H1 (cell line): ENCODE data around the gene CLEC19A. TPM values are rescaled to one million over a fixed set of nuclear protein-coding genes. Genes with fewer than 3 reads are reported as not detected.

ENCODE experiments used
- CTCF ChIA-PET: fragments of 300-600 bp; sonication (Branson Sonifier 250); formaldehyde crosslinking; loops from one replicate; lab custom pipeline; 2021; ENCODE audit not compliant: partially characterized antibody; lab: Charles Lee
- POLR2A ChIA-PET: fragments of 300-600 bp; sonication (Branson Sonifier 250); formaldehyde crosslinking; loops from one replicate; lab custom pipeline; 2021; ENCODE audit warnings: inconsistent platforms; ENCODE audit not compliant: partially characterized antibody; lab: Charles Lee
- DNase-seq, 2 experiments: peaks; one replicate each; pipeline versions ENCODE4 v3.0.0 to v3.0.0-alpha.2; 2010 to 2022; ENCODE audit warnings: low spot score in 2 of 2, low read depth in 1 of 2, mixed read lengths in 1 of 2
- FAIRE-seq: peaks from 2 replicates; lab custom pipeline; 2011; peaks lifted over from hg19 to GRCh38; lab: Jason Lieb, UNC
- H2AFZ ChIP-seq: 2 replicates; pipeline ENCODE4 v1.8.1; 2012; ENCODE audit warnings: low read length, inconsistent platforms
- H2AK5ac ChIP-seq: 2 replicates; pipeline ENCODE4 v1.6.1; 2013; ENCODE audit warnings: low read depth, low read length
- H2BK120ac ChIP-seq: replicated peaks from 2 replicates; pipeline ENCODE3; 2013; ENCODE audit warnings: low read depth, low read length, inconsistent platforms
- H2BK12ac ChIP-seq: 2 replicates; pipeline ENCODE4 v1.6.1; 2013; ENCODE audit warnings: low read depth, low read length
- H2BK15ac ChIP-seq: 2 replicates; pipeline ENCODE4 v1.6.1; 2013; ENCODE audit warnings: low read length
- H2BK20ac ChIP-seq: 2 replicates; pipeline ENCODE4 v1.6.1; 2013; ENCODE audit warnings: low read length
- H2BK5ac ChIP-seq: 2 replicates; pipeline ENCODE4 v1.6.1; 2013; ENCODE audit warnings: low read depth, low read length
- H3K14ac ChIP-seq: 2 replicates; pipeline ENCODE4 v1.6.1; 2013; ENCODE audit warnings: inconsistent platforms; ENCODE audit not compliant: insufficient read length
- H3K18ac ChIP-seq: 2 replicates; pipeline ENCODE4 v1.6.1; 2013; ENCODE audit warnings: low read length; ENCODE audit errors: extremely low read depth
- H3K23ac ChIP-seq: 2 replicates; pipeline ENCODE4 v1.6.1; 2013; ENCODE audit warnings: inconsistent platforms; ENCODE audit not compliant: insufficient read length
- H3K23me2 ChIP-seq: 2 replicates; pipeline ENCODE4 v1.6.1; 2013; ENCODE audit warnings: low read depth, low read length
- H3K27ac ChIP-seq: 2 replicates; pipeline ENCODE4 v1.6.1; 2011; ENCODE audit warnings: low read depth, low read length, inconsistent platforms
- H3K27me3 ChIP-seq, 4 experiments: replicated peaks in 1 of 4; 1 replicate in 1 of 4; 2 replicates in 3 of 4; pipeline versions ENCODE4 v1.6.1 to v1.8.1; 2011 to 2013; ENCODE audit warnings: low read length in 3 of 4, mild to moderate bottlenecking in 3 of 4, inconsistent platforms in 2 of 4, mixed read lengths in 2 of 4, moderate library complexity in 1 of 4; ENCODE audit not compliant: control insufficient read depth in 3 of 4, insufficient read depth in 3 of 4; ENCODE audit errors: extremely low read depth in 1 of 4
- H3K36me3 ChIP-seq, 4 experiments: 2 replicates each; pipeline versions ENCODE4 v1.6.1 to v1.8.1; 2011 to 2013; ENCODE audit warnings: mild to moderate bottlenecking in 4 of 4, low read length in 3 of 4, moderate library complexity in 2 of 4, control low read depth in 1 of 4, inconsistent platforms in 1 of 4; ENCODE audit not compliant: insufficient read depth in 4 of 4, control insufficient read depth in 2 of 4
- H3K4ac ChIP-seq: replicated peaks from 2 replicates; pipeline ENCODE3; 2013; ENCODE audit warnings: low read length, low read depth, mixed read lengths, inconsistent platforms; ENCODE audit not compliant: insufficient read length
- H3K4me1 ChIP-seq, 4 experiments: replicated peaks in 1 of 4; 1 replicate in 1 of 4; 2 replicates in 3 of 4; pipeline versions ENCODE4 v1.6.1 to v1.8.1; 2011 to 2013; ENCODE audit warnings: low read length in 3 of 4, inconsistent platforms in 2 of 4, mixed read lengths in 1 of 4; ENCODE audit not compliant: insufficient read depth in 4 of 4, control insufficient read depth in 3 of 4
- H3K4me2 ChIP-seq, 2 experiments: 2 replicates each; pipeline versions ENCODE4 v1.6.1 to v1.8.1; 2011 to 2013; ENCODE audit warnings: low read depth in 2 of 2, low read length in 2 of 2, control low read depth in 1 of 2, inconsistent platforms in 1 of 2, mild to moderate bottlenecking in 1 of 2; ENCODE audit not compliant: insufficient read depth in 1 of 2
- H3K4me3 ChIP-seq, 4 experiments: fragments of 200-600, 300-600 bp in 1 of 4; sonication (generic), shearing (Covaris generic), sonication (Bioruptor Twin) in 1 of 4; 2 replicates each; pipeline versions ENCODE4 v1.5.1 to v1.8.1; 2011 to 2016; ENCODE audit warnings: low read length in 4 of 4, low read depth in 3 of 4, control low read depth in 2 of 4, inconsistent platforms in 2 of 4, mild to moderate bottlenecking in 2 of 4, mixed read lengths in 1 of 4, moderate library complexity in 1 of 4; ENCODE audit not compliant: insufficient read depth in 2 of 4; ENCODE audit errors: extremely low read depth in 1 of 4
- H3K56ac ChIP-seq: replicated peaks from 2 replicates; pipeline ENCODE3; 2013; ENCODE audit warnings: low read depth, mild to moderate bottlenecking, mixed read lengths, low read length, inconsistent platforms; ENCODE audit not compliant: insufficient read length
- H3K79me1 ChIP-seq: 2 replicates; pipeline ENCODE4 v1.6.1; 2013; ENCODE audit warnings: low read depth, low read length, control low read depth
- H3K79me2 ChIP-seq, 2 experiments: 2 replicates each; pipeline versions ENCODE4 v1.6.1 to v1.8.1; 2012 to 2013; ENCODE audit warnings: low read length in 2 of 2, mild to moderate bottlenecking in 2 of 2, inconsistent platforms in 1 of 2; ENCODE audit not compliant: insufficient read depth in 2 of 2, control insufficient read depth in 1 of 2
- H3K9ac ChIP-seq, 4 experiments: replicated peaks in 1 of 4; 1 replicate in 1 of 4; 2 replicates in 3 of 4; pipeline versions ENCODE4 v1.6.1 to v1.8.1; 2011 to 2013; ENCODE audit warnings: low read depth in 3 of 4, low read length in 3 of 4, control low read depth in 2 of 4, mild to moderate bottlenecking in 2 of 4, moderate library complexity in 2 of 4, inconsistent platforms in 1 of 4; ENCODE audit errors: extremely low read depth in 1 of 4
- H3K9me3 ChIP-seq, 2 experiments: 2 replicates each; pipeline versions ENCODE4 v1.6.1 to v1.8.1; 2012 to 2013; ENCODE audit warnings: mild to moderate bottlenecking in 2 of 2, moderate library complexity in 2 of 2, control low read depth in 1 of 2, inconsistent platforms in 1 of 2, low read depth in 1 of 2, low read length in 1 of 2, mixed read lengths in 1 of 2; ENCODE audit not compliant: insufficient read depth in 2 of 2
- H4K20me1 ChIP-seq, 2 experiments: replicated peaks in 1 of 2; 2 replicates each; pipeline versions ENCODE3 to v1.8.1; 2011 to 2013; ENCODE audit warnings: inconsistent platforms in 2 of 2, low read length in 2 of 2, mild to moderate bottlenecking in 1 of 2; ENCODE audit not compliant: insufficient read depth in 2 of 2, control insufficient read depth in 1 of 2
- H4K5ac ChIP-seq: 2 replicates; pipeline ENCODE4 v1.6.1; 2013; ENCODE audit warnings: low read length, low read depth, mixed read lengths, inconsistent platforms; ENCODE audit not compliant: insufficient read length
- H4K8ac ChIP-seq: 2 replicates; pipeline ENCODE4 v1.8.0; 2013; ENCODE audit warnings: mild to moderate bottlenecking, moderate library complexity, low read length, inconsistent platforms; ENCODE audit not compliant: insufficient read depth; ENCODE audit errors: extremely low read depth
- H4K91ac ChIP-seq: replicated peaks from 2 replicates; pipeline ENCODE3; 2013; ENCODE audit warnings: low read length, mixed read lengths, inconsistent platforms; ENCODE audit not compliant: insufficient read length
- CHD2 ChIP-seq: IDR thresholded peaks from 2 replicates; pipeline ENCODE4 v1.6.1; 2012; ENCODE audit warnings: low read length, improper control_type of control experiment
- HDAC2 ChIP-seq, 2 experiments: fragments of 300-600 bp in 1 of 2; sonication (generic) in 1 of 2; IDR thresholded peaks; 2 replicates each; pipeline ENCODE4 v1.6.1; 2011 to 2012; ENCODE audit warnings: low read depth in 2 of 2, low read length in 2 of 2, mild to moderate bottlenecking in 2 of 2, moderate library complexity in 2 of 2, borderline replicate concordance in 1 of 2, inconsistent platforms in 1 of 2
- KDM5A ChIP-seq: fragments of 200-600 bp; IDR thresholded peaks from 2 replicates; pipeline ENCODE4 v1.7.1; 2012; ENCODE audit warnings: mild to moderate bottlenecking, low read length, inconsistent platforms, mixed read lengths
- NANOG ChIP-seq: IDR thresholded peaks from 2 replicates; pipeline ENCODE4 v1.6.1; 2011; ENCODE audit warnings: low read length, low read depth, mild to moderate bottlenecking, inconsistent platforms; ENCODE audit not compliant: insufficient read depth, poor library complexity, severe bottlenecking
- POLR2A ChIP-seq, 2 experiments: IDR thresholded peaks; 1 replicate in 1 of 2; 2 replicates in 1 of 2; pipeline ENCODE4 v1.6.1; 2011; ENCODE audit warnings: low read depth in 2 of 2, low read length in 2 of 2, mild to moderate bottlenecking in 2 of 2; ENCODE audit errors: control extremely low read depth in 1 of 2
- POU5F1 ChIP-seq: IDR thresholded peaks from 2 replicates; pipeline ENCODE4 v1.6.1; 2011; ENCODE audit warnings: low read depth, mild to moderate bottlenecking, low read length, moderate library complexity
- RFX5 ChIP-seq: IDR thresholded peaks from 2 replicates; pipeline ENCODE4 v1.6.1; 2011; ENCODE audit warnings: low read depth, low read length, improper control_type of control experiment, borderline replicate concordance
- RXRA ChIP-seq: IDR thresholded peaks from 2 replicates; pipeline ENCODE4 v1.6.1; 2011; ENCODE audit warnings: low read depth, mild to moderate bottlenecking, low read length, moderate library complexity; ENCODE audit not compliant: insufficient read depth
- SIN3A ChIP-seq, 2 experiments: IDR thresholded peaks in 1 of 2; conservative IDR thresholded peaks in 1 of 2; 2 replicates each; pipeline ENCODE4 v1.6.1; 2011 to 2012; ENCODE audit warnings: low read length in 2 of 2, improper control_type of control experiment in 1 of 2, low read depth in 1 of 2, mild to moderate bottlenecking in 1 of 2
- SP1 ChIP-seq: IDR thresholded peaks from 2 replicates; pipeline ENCODE4 v1.6.1; 2011; ENCODE audit warnings: low read depth, low read length
- SRF ChIP-seq: IDR thresholded peaks from 2 replicates; pipeline ENCODE4 v1.6.1; 2011; ENCODE audit warnings: mild to moderate bottlenecking, low read depth, low read length, moderate library complexity
- TAF1 ChIP-seq: IDR thresholded peaks from 2 replicates; pipeline ENCODE4 v1.6.1; 2011; ENCODE audit warnings: mild to moderate bottlenecking, low read depth, low read length
- TEAD4 ChIP-seq: IDR thresholded peaks from 2 replicates; pipeline ENCODE4 v1.6.1; 2012; ENCODE audit warnings: low read depth, low read length, inconsistent platforms, mixed read lengths
- WGBS, 2 experiments: shearing (Covaris generic) in 1 of 2; methylation state at CpG; one replicate each; pipeline versions ENCODE4 v1.1.6 to v1.1.7; 2013 to 2015; ENCODE audit warnings: low lambda C conversion rate in 2 of 2, mixed read lengths in 2 of 2, inconsistent platforms in 1 of 2, low coverage in 1 of 2, missing lambda C conversion rate in 1 of 2; ENCODE audit not compliant: insufficient replicate concordance in 2 of 2, insufficient coverage in 1 of 2, insufficient read length in 1 of 2; ENCODE audit errors: extremely low coverage in 1 of 2, missing lambda C conversion rate in 1 of 2; 5-methylcytosine and 5-hydroxymethylcytosine counted together
- polyA plus RNA-seq, 7 experiments: library from polyadenylated mRNA; depleted of rRNA in 3 of 7; stranded (reverse) in 5 of 7; unstranded in 2 of 7; fragments of >200 nt in 5 of 7; fragments of 200-250 nt in 2 of 7; gene quantifications; 1 replicate in 5 of 7; 2 replicates in 1 of 7; 4 replicates in 1 of 7; pipeline versions ENCODE4 v1.2.1 to v1.2.3, GENCODE V29; 2011 to 2013; ENCODE audit warnings: missing spikeins in 2 of 7, mixed read lengths in 2 of 7
- total RNA-seq: library from RNA; stranded (reverse); fragmentation: NEBNext Ultra II Directional; extraction: Animal tissue kit (Norgen Biotek cat#: 25700); gene quantifications from 2 replicates; pipeline ENCODE4 v1.2.1, GENCODE V29; 2021
- TF ChIP-seq, protein P1 (sequence below): IDR thresholded peaks from 2 replicates; pipeline ENCODE4 v1.6.1; 2012; ENCODE audit warnings: inconsistent platforms

The CLEC19A gene
- total and polyA plus RNA-seq, 2 of the 8 experiments (the other 6 are each of a cell fraction or from before 2014, with no cell fraction given), result 0.35 to 0.88 TPM

DNA sequence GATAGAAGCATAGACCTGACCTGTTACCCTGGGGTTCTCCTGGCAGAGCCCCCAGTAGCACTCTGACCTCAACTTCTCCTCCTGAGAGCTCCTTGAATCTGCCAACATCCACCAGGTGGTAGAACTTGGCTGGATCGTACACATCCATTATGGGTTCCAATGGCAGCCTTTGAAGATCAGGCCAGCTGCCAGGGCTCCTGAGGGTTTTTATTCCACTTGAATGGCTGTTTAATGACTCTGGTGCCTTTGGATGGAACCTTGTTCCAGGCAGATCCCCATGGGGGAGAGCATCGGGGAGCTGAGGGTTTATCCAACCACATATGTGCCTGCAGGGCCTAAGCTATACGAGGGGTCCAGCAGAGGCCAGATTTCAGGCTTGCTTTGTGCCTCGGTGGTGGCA lies 47.1 kb upstream of the CLEC19A start:
- Histone ChIP-seq H3K79me2 (no peaks in the 10 kb centered on the region), H3K4me1 (no peaks in the 10 kb centered on the region), H3K18ac (no peak overlapping the region), H2BK20ac (no peak overlapping the region), H2AK5ac (no peak overlapping the region), H2BK120ac (no peak overlapping the region), H3K27ac (no peak overlapping the region), H3K4ac (no peak overlapping the region), H3K36me3 (no peaks in the 10 kb centered on the region), H3K14ac (no peak overlapping the region), H3K56ac (no peak overlapping the region), H2AFZ (no peak overlapping the region), H3K9me3 (peaks cover 4 to 16% of the 10 kb centered on the region in 2 experiments; a peak in 3 of 4 replicates), H3K23me2 (no peaks in the 10 kb centered on the region), H3K79me1 (no peaks in the 10 kb centered on the region), H3K4me3 (no peak overlapping the region), H4K8ac (no peak overlapping the region; the same call in 1 of the 2 replicates), H4K91ac (no peak overlapping the region), H3K9ac (no peak overlapping the region), H4K20me1 (no peaks in the 10 kb centered on the region), H2BK15ac (no peak overlapping the region), H2BK5ac (no peak overlapping the region), H3K27me3 (no peaks in the 10 kb centered on the region), H3K4me2 (no peak overlapping the region), H2BK12ac (no peak overlapping the region), H3K23ac (no peak overlapping the region), H4K5ac (no peak overlapping the region)
- ChIA-PET CTCF (interaction anchor here (1.9 to 2.9 kb wide), 2 partner anchors 16 to 59 kb away, joined by 10 to 12 read pairs; no protein-coding TSS in a partner anchor), POLR2A (interaction anchor here (1.4 to 2.0 kb wide), 2 partner anchors 8 to 11 kb away, joined by 3 to 4 read pairs; no protein-coding TSS in a partner anchor)
- WGBS, 2 experiments, result 90% methylated on average over 4 of the region's 4 CpGs; no CpG with 5 or more reads in 1 of the 2 experiments
- FAIRE-seq, result no peak
- DNase-seq, result no peak
- TF ChIP-seq TAF1 (no peak), SIN3A (conservative IDR thresholded peaks at IDR 0.05 in 1 of 2, IDR thresholded peaks at IDR 0.05 in 1 of 2; ENCODE audit: low read depth in 1 of 2, low read length in 2 of 2) (no peak), KDM5A (no peak), POU5F1 (no peak), SP1 (no peak), HDAC2 (IDR thresholded peaks at IDR 0.05; ENCODE audit: borderline replicate concordance in 1 of 2, low read depth in 2 of 2, low read length in 2 of 2) (no peak), CHD2 (no peak), RFX5 (no peak), POLR2A (IDR thresholded peaks at IDR 0.05; ENCODE audit: control extremely low read depth in 1 of 2, low read depth in 2 of 2, low read length in 2 of 2) (no peak), TEAD4 (no peak), NANOG (no peak), RXRA (no peak), SRF (no peak)
- TF ChIP-seq, protein P1, sequence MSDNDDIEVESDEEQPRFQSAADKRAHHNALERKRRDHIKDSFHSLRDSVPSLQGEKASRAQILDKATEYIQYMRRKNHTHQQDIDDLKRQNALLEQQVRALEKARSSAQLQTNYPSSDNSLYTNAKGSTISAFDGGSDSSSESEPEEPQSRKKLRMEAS, result no peak
